Stimulated activated CD4-positive, alpha-beta T cell treated with anti-CD3 and anti-CD28 coated beads, Interleukin-4, amount 100 ng/mL, for 48 hours (primary cell): ENCODE results near the gene SLC38A11.
"Not testable (repeated sequence)": the region's sequence is repeated elsewhere in the genome, so short reads cannot be mapped to it uniquely, and the experiment has no call there.

Experiments
- DNase-seq, 2 donors: peaks; one replicate each; pipeline ENCODE4 v3.0.0-alpha.2; 2020; ENCODE audit warnings: low read depth in 2 of 2

The SLC38A11 gene

GRCh38 chr2:164879901-164880535, 75.3 kb downstream of the SLC38A11 start:
- no peak for DNase-seq

GRCh38 chr2:164877927-164878326, 77.4 kb downstream of the SLC38A11 start:
- no peak for DNase-seq

- DNase-seq, result no peak
Observed at GRCh38 chr2:164877169-164877568, 78.2 kb downstream of the SLC38A11 start.

GRCh38 chr2:164875334-164876205, 79.8 kb downstream of the SLC38A11 start:
- DNase-seq, result no peak

- no peak for DNase-seq
Observed at GRCh38 chr2:164873210-164873908, 82.0 kb downstream of the SLC38A11 start.

- no peak for DNase-seq
Observed at GRCh38 chr2:164871404-164871803, 83.9 kb downstream of the SLC38A11 start.

- DNase-seq, result no peak
Observed at GRCh38 chr2:164869420-164869772, 85.9 kb downstream of the SLC38A11 start.

- DNase-seq, result no peak
Observed at GRCh38 chr2:164868563-164869419, 86.5 kb downstream of the SLC38A11 start.

GRCh38 chr2:164867779-164868397, 87.4 kb downstream of the SLC38A11 start:
- no peak for DNase-seq

- DNase-seq, result not testable (repeated sequence)
Observed at GRCh38 chr2:164866381-164866780, 88.9 kb downstream of the SLC38A11 start.

GRCh38 chr2:164860694-164861042, 94.7 kb downstream of the SLC38A11 start:
- DNase-seq, result no peak

GRCh38 chr2:164859906-164860693, 95.2 kb downstream of the SLC38A11 start:
- not testable (repeated sequence) for DNase-seq

GRCh38 chr2:164859251-164859818, 96.0 kb downstream of the SLC38A11 start:
- DNase-seq, result no peak

GRCh38 chr2:164852086-164852485, 103.2 kb downstream of the SLC38A11 start:
- DNase-seq, result no peak

- no peak for DNase-seq
Observed at GRCh38 chr2:164850235-164850634, 105.1 kb downstream of the SLC38A11 start.

GRCh38 chr2:164849506-164849905, 105.8 kb downstream of the SLC38A11 start:
- DNase-seq, result no peak

- DNase-seq, result no peak
Observed at GRCh38 chr2:164847981-164848741, 107.2 kb downstream of the SLC38A11 start.

GRCh38 chr2:164847291-164847690, 108.0 kb downstream of the SLC38A11 start:
- no peak for DNase-seq

- no peak for DNase-seq
Observed at GRCh38 chr2:164846276-164846675, 109.0 kb downstream of the SLC38A11 start.
